HG03571 (cell line): ENCODE results near the gene FOXO6.
"Not testable (repeated sequence)": the region's sequence is repeated elsewhere in the genome, so short reads cannot be mapped to it uniquely, and the experiment has no call there.

Source experiments
- ATAC-seq: cut with Tn5 transposase; IDR thresholded peaks from one replicate; pipeline ENCODE4 v1.9.1; 2021; ENCODE audit not compliant: unreplicated experiment

The FOXO6 gene

DNA sequence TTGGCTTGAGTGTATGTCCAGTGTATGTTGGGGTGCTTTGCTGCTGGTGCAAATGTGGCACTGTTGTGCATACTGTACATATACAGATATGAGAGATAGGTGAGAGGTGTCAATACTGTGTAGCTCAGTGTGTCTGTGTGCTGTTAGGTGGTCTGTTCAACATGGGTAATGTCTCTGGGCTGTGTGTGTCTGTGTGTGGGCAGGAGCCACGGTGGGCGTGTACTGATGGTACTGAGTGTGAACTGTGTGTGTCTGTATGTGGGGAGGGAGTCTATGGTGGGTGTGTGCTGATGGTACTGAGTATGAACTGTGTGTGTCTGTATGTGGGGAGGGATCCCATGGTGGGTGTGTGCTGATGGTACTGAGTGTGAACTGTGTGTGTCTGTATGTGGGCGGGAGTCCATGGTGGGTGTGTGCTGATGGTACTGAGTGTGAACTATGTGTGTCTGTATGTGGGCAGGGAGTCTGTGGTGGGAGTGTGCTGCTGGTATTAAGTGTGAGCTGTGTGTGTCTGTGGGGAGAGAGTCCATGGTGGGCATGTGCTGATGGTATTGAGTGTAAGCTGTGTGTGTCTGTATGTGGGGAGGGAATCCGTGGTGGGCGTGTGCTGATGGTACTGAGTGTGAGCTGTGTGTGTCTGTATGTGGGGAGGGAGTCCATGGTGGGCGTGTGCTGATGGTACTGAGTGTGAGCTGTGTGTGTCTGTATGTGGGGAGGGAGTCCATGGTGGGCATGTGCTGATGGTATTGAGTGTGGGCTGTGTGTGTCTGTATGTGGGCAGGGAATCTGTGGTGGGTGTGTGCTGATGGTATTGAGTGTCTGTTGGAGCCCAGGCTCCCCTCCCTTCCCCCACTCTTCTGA is 32.2 kb upstream of the FOXO6 start:
- ATAC-seq, result no peak

DNA sequence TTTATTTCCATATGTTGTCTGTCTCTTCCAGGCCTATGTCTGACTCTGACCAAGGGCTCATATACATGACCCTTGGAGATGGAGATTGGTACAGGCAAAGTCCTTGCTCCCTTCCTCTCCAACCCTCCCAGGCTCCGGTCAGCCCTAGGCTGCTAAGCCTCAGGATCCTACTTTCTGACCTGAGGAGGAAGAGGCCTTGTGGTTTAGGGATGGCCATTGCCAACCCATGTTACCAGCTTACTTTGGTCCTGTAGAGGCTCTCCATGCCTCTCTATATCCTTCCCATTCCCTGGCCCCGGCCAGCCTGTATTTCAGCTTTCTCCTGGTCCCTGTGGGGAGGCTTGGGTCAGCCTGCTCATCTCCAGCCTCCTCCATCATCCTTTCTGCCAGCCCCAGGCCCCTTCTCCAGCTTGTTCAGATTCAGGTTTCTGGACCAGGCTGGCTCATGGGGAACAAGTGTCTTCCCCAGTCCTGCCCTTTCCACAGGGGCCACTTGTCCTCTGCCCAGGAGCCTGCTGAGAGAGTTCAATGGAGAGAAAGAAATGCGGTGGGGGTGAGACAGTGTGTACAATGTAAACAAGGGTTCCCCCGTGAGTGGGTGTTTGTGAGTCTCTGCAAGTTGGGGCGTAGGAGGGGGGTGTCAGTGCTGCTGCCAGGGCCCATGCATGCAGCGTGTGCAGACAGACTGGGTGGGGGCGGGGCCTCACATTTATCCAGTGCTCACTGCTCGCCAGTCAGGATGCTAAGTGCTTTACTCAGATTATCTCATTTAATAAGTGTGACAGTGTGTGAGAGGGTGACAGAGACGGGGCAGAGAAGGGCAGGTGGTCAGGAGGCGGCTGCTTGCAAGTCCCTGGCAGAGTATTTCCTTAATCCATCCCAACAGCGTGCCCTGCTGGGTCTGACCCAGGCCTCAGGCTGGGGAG is 31.3 kb upstream of the FOXO6 start:
- ATAC-seq, result no peak

DNA sequence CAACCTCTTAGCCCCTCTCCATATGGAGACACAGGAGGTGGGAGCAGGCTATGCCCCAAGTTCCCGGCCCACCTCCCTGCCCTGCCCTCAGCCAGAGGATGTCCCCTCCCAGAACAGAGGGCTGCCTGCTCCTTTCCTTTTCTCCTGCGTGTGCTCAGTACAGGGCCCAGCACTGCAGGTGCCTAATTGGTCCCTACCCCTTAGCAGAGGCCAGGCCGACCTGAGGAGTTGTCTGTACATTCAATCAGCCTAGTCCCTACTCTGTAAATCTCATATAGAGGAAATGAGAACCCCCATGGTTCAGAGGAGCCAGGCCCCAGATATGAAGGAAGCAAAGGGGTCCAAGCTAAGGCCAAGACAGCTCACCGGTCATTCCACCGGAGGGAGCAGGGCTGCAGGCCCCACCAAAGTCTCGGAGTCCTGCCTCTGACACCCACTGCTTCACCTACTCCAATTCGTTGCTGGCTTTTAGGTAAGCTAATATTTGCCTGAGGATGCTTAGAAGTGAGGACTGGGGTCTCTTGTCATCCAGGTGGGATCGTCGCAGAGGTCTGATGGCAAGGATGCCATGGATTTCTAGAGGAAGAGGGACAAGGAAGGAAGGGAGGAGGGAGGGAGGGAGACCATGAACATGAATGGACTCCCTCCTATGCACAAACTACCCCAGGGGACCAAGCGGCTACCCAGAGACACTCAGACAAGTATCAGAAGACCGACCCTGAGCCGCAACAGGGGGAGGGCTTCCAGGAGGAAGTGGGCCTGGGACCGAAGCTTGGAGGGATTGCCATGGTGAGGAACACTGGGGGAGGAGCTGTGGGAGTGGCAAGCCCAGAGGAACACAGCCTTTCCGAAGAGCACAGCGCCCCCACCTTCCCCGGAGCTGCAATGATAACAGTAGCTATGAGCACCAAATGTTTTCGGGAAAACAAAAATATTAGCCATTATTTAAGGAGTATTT is 30.4 kb upstream of the FOXO6 start:
- no peak for ATAC-seq

DNA sequence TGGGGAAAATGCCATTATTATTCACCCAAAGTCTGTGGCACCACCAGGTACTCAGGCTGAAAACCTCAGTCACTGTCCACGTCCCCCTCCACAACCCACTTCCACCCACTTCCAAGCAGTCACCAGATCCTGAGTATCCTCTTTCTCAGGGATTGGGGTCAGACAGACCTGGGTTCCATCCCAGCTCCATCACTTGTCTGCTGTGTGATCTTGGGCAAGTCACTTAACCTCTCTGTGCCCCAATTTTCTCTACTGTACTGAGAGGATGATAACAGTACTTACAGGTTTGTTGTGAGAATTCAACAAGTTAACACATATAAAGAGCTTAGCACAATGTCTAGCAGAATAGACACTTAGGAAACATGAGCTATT is 29.7 kb upstream of the FOXO6 start:
- no peak for ATAC-seq

DNA sequence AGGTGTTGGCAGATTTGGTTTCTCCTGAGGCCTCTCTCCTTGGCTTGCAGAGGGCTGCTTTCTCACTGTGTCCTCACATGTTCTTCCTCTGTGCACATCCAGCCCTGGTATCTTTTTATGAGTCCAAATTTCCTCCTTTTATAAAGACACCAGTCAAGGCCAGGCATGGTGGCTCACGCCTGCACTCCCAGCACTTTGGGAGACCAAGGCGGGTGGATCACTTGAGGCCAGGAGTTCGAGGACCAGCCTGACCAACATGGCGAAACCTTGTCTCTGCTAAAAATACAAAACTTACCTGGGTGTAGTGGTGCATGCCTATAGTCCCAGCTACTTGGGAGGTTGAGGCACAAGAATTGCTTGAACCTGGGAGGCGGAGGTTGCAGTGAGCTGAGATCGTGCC is 29.1 kb upstream of the FOXO6 start:
- ATAC-seq, result not testable (repeated sequence)

DNA sequence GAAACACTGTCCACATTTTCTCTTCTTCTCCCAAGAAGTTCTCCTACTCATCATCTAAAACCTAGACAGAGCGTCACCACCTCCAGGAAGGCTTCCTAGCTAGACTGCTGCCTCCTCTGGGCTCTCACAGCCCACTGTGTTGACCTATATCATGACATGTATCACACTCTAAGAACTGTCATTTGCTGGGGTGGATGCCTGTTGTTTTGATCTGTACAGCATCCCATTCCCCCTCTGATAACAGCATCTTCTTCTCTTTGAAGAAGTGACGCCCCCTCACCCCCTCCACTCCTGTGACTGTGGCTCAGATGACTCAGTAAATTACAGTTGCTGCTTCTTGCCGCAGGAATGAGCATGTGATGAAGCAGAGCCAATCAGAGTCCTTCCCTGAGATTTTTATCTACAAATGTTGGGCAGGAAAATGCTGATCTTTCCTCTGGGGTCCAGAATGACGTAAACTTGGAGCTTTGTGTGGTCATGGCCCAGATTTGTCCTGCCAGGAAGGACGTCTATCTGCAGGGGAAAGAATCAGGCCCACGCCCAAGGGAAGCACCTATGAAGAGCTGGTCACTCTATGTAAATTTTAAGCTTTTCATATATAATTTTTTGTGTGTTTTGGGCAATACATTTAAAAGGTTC is 28.0 kb upstream of the FOXO6 start:
- ATAC-seq, result no peak

DNA sequence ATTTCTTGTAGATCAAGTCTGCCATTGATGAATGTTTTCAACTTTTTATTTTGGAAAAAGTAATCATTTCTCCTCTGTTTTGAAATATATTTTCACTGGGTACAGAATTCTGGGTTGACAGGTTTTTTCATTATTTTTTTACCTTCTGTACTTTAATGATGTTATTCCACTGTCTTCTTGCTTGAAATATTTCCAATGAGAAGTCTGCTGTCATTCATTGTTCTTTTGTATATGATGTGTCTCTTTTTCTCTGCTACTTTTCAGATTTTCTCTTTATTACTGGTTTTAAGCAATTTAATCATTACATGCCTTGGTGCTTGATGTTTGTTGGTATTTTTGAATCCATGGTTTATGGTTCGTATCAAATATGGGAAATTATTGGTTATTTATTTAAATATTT is 22.4 kb upstream of the FOXO6 start:
- ATAC-seq, result no peak

DNA sequence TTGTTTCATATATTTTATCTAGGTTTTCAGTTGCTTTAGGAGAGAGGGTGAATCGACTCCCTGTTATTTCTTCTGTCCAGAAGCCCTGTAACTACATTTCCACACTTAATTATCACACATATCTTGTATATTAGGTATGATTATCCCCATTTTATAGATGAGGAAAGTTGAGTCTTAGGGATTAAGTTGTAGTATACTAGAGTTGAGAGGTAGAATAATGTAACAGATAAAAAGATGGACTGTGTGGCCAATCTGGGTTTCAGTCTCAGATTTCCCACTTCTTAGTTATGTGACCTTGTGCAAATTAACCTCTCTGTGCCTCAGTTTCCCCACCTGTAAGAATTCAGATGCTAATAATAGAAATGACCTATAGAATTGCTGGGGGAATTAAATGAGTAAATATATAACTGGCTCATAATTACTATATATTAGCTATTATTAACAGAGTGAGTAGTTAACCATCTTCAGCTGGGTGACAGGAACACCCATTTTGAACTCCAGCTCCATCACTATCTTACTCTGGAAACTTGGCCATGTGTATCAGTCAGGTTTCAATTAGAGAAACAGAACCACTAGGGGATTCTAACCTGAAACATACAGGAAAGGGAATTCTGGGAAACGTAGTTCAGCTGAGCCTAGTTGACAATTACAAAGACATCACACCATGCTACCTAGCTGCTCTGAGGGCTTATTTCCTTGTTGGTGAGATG is 20.4 kb upstream of the FOXO6 start:
- no peak for ATAC-seq

DNA sequence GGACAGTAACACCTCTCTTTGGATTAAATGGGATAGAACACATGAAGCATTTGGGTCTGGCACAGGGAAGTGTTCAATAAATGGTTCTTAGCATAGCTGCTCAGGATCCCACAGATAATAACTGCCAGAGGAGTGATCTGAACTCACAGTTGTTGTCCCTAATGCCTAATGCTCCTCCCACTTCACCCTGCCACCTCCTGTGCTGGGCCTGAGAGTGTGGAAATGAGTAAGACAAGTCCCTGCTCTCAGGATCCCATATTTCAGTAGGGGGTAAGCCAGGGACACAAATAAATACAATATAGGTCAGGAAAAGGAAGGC is 19.9 kb upstream of the FOXO6 start:
- no peak for ATAC-seq

DNA sequence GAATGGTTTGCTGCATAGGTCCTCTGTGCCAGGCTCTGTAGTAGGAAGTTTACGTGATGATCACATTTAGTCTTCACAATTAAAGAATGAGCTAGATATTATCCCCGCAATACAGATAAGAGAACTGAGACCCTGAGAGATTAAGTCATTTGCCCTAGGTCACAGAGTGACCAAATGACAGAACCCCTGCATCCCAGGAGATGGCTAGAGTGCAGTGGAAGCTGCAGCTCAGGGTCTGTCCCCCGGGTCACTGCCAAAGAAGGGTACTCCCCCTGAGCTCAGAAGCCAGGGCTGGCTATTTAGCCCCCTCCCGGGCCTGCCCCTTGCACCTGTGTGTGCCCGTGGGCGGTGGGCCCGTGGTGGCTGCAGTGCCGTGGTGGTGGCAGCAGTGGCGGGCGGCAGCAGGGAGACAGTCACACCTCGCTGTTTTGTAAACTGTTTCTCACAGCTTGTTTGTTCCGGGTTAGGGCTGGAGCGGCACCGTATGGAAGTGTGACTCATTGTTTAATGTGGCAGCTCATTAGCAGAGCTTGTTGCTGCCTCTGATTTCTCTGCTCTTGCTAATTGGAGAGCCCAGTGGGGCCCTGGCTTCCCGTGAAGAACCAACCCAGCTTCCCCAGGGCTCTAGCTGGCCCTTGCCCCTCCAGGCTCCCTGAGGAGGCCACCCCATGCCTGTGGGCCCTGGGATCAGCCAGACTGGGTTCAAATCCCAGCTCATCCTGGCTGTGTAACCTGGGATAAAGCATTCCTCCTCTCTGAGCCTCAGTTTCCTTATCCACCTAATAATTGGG is 19.3 kb upstream of the FOXO6 start:
- ATAC-seq, result no peak

DNA sequence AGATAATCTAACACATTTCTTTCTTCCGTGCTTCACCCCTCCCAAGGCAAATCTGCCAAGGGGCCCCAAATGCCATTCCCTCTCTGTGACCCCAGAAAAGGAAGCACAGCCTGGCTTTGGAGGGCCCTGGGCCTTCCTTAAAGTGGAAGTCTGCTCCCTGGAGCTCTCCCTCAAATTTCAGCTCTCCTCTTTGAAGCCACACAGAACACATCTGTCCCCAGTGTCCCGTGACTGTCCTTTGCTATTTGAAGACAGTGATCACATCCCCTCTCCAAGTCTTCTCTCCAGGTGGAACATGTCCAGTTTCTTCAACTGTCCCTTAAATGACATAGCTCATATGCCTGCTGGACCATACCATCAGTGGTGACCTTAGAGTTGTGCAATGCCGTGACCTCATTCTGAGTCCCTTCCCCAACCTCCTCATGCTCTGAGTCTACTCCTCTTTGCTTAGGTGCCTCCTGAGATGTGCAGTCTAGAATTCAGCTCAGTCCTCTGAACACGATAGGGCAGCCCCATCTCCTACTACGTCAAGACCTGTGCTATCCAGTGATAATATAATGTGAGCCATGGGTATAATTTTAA is 18.4 kb upstream of the FOXO6 start:
- ATAC-seq, result no peak

DNA sequence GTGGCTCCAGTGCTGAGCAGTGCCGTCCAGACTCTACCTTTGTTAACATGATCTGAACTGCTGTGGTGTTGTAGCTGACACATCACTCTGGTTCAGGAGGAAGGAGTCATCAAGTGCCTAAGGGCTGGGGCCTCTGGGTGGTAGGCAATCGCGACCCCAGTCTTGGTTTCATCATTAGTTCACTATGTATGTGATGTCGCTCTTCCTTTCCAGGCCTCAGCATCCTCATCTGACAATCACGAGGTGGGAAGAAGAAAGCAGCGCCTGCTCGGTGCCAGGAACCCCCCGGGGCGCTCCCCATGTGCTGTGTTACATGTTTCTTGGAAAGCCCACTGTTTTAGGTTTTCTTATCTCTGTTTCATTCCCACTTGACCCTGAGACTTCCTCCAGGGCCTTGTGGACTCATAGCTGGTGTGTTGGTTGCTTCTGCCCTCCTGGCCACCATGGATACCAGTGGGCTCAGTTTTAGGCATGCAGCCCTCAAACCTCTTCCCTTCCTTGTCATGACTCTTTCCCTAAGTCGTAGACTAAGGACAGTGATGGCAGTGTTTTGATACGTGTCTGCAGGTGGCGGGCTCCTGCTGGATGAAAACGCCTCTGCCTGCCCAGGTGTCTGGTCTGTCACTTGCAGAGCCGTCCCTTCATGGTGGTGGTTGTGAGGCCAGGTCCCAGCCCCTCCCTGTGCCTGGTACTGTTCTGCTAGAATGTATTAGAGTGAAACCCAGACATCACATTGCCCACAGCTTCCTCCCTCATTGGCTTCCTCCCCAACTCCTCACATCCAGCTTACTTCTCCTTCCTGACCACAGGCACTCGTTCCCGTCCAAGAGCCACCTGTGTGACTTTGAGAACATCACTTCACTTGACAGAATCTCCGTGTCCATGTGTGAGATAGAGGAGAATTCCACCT is 17.2 kb upstream of the FOXO6 start:
- ATAC-seq, result no peak

DNA sequence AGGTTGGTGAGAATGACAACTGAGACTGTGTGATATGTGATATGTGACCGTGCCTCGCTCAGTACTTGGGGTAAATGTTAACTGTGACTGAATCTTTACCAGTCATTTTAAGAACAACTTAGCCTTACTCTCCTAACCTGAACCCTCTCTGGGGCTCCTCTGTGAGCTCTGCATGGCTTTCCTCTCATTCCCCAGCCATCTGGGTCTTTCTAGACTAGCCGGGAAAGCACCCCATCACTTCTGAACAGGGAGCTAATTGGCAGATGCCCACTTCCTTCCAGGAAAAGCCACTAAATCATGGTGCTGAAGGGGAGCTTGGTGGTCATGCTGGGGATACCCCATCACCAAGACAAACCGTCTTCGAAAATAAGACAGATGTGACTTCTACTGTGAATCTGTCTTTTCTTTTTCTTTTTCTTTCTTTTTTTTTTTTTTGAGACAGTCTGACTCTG is 16.5 kb upstream of the FOXO6 start:
- no peak for ATAC-seq

DNA sequence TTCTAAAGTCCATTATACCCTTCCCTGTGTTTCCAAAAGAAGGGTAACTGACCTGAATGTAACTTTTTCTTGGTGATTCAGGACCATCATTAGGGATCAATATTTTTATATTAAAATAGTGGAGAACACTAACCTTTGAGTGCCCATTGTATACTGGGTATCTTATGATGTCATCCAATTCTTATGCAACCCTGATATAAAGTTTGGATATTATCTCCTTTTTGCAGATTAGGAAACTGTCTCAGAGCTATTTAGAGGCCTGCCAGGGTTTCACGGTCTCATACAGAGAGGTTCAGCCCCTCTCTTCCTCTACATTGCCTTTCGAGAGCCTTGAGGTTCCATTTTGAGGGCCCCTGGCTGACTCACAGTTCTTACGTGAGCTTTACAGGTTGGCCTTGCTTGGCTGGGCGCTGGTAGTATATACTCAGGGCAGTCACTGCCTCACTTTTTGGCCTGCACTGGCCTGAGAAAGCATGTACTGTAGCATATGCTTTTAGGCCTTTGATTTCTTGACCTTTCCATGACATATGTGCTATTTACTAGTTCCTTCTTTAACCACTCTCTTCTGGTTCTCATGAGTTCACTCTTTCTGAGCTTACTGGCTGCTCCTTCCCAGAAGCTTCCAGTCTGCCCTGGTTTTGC is 15.7 kb upstream of the FOXO6 start:
- no peak for ATAC-seq

DNA sequence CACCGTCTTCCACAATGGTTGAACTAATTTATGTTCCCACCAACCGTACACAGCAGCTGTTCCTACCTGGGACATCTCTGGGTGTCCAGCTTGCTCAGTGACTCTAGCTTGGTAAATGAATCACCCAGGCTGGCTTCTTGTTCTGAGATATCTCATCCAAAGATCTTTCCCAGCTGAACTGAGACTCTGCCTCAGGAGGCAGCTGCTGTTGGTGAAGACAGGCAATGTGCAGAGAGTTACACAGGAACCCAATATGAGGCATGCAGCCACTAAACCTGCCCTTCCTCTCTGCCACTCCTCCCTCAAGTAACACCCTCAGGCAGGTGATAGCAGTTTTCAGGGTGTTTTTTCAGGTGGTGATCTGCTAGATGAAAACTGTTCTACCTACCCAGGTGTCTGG is 14.0 kb upstream of the FOXO6 start:
- no peak for ATAC-seq

DNA sequence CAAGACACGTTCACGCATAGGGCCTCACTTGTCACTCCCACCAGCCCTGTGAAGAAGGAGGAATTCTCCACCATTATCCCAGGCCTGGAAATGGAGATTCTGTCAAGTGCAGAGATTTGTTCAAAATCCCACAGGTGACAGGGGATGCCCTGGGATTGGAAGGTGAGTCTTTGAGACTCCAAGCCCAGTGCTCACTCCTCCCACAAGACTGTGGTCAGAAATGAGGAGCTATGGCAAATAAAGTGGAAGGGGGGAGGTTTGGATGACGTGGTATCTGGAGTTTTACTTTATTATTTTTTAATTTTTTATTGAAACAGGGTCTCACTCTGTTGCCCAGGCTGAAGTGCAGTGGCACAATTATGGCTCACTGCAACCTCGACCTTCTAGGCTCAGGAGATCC is 12.8 kb upstream of the FOXO6 start:
- no peak for ATAC-seq

DNA sequence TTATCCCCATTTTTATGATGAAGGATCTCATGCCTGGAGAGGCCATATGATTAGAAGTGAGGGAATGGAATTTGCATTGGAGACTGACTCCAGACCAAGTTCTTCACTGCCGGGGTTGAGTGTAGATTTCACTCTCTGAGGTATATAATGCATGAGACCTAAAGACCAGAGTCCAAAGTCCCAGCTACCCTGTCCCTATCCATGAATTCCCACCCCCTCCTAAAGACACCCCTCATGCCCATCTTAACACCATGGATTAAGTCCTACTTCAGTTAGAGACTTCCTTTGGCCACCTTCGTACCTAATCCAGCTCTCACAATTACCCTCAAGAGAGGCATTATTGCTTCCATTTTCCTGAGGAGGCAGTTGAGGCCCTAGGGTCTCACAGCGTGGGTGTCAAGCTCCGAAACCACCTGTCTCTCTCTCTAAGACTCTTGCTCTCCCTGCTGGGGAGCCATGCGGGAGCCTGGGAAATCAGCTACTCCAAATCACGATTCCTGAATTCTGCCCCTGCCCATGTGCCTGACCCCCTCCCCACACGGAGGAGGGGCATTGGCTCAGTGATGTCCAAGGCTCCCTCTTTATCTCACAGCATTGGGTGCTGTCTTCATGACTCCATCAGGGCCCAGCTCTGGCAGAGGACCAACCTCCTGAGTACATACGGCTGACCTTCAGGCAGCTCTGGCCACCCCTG is 11.7 kb upstream of the FOXO6 start:
- ATAC-seq, result no peak
